Measurements from ENCODE around the gene TNRC18.

DNA sequence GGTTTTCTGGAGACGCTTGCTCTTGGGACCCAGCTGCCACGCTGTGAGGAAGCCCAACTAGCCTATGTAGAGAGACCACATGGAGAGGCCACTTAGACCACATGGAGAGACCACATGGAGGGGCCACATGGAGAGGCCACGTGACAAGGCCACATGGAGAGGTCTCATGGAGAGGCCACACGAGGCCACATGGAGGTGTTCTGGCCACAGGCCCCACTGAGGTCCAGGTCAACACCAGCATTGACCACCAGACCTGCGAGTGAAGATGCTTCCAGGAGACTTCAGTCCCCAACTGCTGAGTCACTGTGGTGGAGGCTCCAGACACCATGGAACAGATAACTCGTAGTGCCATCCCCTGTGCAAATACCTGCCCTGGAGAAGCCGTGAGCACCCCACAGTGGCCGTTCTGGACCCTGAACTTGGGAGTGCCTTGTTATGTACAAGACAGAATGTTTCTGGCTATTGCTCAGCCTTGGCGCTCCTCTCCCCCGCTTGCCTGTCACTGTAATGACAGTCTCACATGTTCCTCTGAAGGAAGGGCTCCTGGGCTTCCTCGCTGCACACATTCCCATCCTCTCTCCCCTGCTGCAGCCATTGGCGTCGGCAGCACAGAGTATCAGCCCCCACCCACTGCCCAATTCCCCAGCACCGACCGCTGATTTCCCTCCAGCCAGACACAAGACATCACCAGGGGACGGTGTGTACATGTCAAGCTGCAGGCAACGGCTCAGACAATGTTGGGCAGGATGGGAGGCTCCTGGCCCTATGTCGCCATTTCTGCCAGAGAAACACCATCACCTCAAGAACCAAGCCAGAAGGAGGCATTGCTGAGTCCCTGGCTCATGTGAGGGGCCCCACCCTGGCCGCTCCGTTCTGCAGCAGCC is 49.0 kb upstream of the TNRC18 start:
- TF ChIP-seq POLR2A (IDR thresholded peaks at IDR 0.05) = no peak
- TF ChIP-seq CTCF (IDR thresholded peaks at IDR 0.05) = no peak

Measured in esophagus squamous epithelium (tissue), 4 donors.